Neural cell (in vitro differentiated cells): ENCODE results near the gene DONSON.

Experiments
- EP300 ChIP-seq: fragments of 450-650 bp; conservative IDR thresholded peaks from 2 replicates; pipeline ENCODE4 v1.6.1; 2014; ENCODE audit warnings: antibody characterized with exemption, mild to moderate bottlenecking, moderate library complexity; ENCODE audit not compliant: poor library complexity, severe bottlenecking
- EZH2 ChIP-seq: fragments of 200-600, 300-800 bp; shearing (Covaris generic), sonication (generic); IDR thresholded peaks from 2 replicates; pipeline ENCODE4 v1.6.1; 2014; ENCODE audit warnings: antibody characterized with exemption, low read length, borderline replicate concordance, mild to moderate bottlenecking; ENCODE audit not compliant: insufficient read depth, poor library complexity, severe bottlenecking
- MXI1 ChIP-seq: fragments of 450-650 bp; conservative IDR thresholded peaks from 2 replicates; pipeline ENCODE4 v1.6.1; 2014; ENCODE audit warnings: antibody characterized with exemption, mild to moderate bottlenecking; ENCODE audit not compliant: poor library complexity, severe bottlenecking
- POLR2AphosphoS5 ChIP-seq: IDR thresholded peaks from 2 replicates; pipeline ENCODE4 v1.6.1; 2012
- RAD21 ChIP-seq: fragments of 450-650 bp; conservative IDR thresholded peaks from 2 replicates; pipeline ENCODE4 v1.6.1; 2014; ENCODE audit warnings: antibody characterized with exemption, mild to moderate bottlenecking, moderate library complexity
- REST ChIP-seq: IDR thresholded peaks from 2 replicates; pipeline ENCODE4 v1.6.1; 2012; ENCODE audit warnings: borderline replicate concordance
- SMC3 ChIP-seq: fragments of 450-650 bp; conservative IDR thresholded peaks from 2 replicates; pipeline ENCODE4 v1.6.1; 2014; ENCODE audit warnings: antibody characterized with exemption, mild to moderate bottlenecking, moderate library complexity; ENCODE audit not compliant: poor library complexity
- TAF1 ChIP-seq: IDR thresholded peaks from 2 replicates; pipeline ENCODE4 v1.6.1; 2012; ENCODE audit warnings: low read depth
- TF ChIP-seq, protein P1 (sequence below): fragments of 450-650 bp; IDR thresholded peaks from 2 replicates; pipeline ENCODE4 v1.5.1; 2014; ENCODE audit warnings: antibody characterized with exemption, mild to moderate bottlenecking, moderate library complexity; ENCODE audit not compliant: poor library complexity, severe bottlenecking

- TF ChIP-seq, protein P1, sequence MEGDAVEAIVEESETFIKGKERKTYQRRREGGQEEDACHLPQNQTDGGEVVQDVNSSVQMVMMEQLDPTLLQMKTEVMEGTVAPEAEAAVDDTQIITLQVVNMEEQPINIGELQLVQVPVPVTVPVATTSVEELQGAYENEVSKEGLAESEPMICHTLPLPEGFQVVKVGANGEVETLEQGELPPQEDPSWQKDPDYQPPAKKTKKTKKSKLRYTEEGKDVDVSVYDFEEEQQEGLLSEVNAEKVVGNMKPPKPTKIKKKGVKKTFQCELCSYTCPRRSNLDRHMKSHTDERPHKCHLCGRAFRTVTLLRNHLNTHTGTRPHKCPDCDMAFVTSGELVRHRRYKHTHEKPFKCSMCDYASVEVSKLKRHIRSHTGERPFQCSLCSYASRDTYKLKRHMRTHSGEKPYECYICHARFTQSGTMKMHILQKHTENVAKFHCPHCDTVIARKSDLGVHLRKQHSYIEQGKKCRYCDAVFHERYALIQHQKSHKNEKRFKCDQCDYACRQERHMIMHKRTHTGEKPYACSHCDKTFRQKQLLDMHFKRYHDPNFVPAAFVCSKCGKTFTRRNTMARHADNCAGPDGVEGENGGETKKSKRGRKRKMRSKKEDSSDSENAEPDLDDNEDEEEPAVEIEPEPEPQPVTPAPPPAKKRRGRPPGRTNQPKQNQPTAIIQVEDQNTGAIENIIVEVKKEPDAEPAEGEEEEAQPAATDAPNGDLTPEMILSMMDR = no peak
- no peak for TF ChIP-seq TAF1
- no peak for TF ChIP-seq POLR2AphosphoS5
- no peak for TF ChIP-seq REST
- TF ChIP-seq MXI1 = no peak
- no peak for TF ChIP-seq RAD21
- TF ChIP-seq EP300 = no peak
- no peak for TF ChIP-seq EZH2
- TF ChIP-seq SMC3 = no peak
Observed at GRCh38 chr21:33578959-33579542, 9.4 kb downstream of the DONSON start.
